Endothelial cell of umbilical vein (primary cell): Measurements from ENCODE around the gene TPPP2. TPM values are rescaled to one million over a fixed set of nuclear protein-coding genes. Genes with fewer than 3 reads are reported as not detected.

ENCODE experiments used
- BruUV-seq: library from RNA; stranded (reverse); fragments of 400-500 nt; replicated peaks from 2 replicates; lab custom pipeline; 2021; lab: Mats Ljungman, UMichigan
- CTCF ChIA-PET: fragments of 300-600, 350-600 bp; sonication (Branson Sonifier 250); formaldehyde crosslinking; loops from one replicate; lab custom pipeline; 2021; ENCODE audit warnings: antibody characterized with exemption, inconsistent platforms; lab: Charles Lee
- POLR2A ChIA-PET: fragments of 300-600, 350-600 bp; sonication (Branson Sonifier 250); formaldehyde crosslinking; loops from one replicate; lab custom pipeline; 2021; ENCODE audit warnings: antibody characterized with exemption, inconsistent platforms; lab: Charles Lee
- DNase-seq: peaks from one replicate; pipeline ENCODE4 v3.0.0-alpha.2; 2011; ENCODE audit warnings: low read depth, low spot score
- FAIRE-seq: peaks from 2 replicates; lab custom pipeline; 2011; peaks lifted over from hg19 to GRCh38; lab: Jason Lieb, UNC
- H2AFZ ChIP-seq: 2 replicates; pipeline ENCODE4 v1.6.0; 2012; ENCODE audit warnings: low read depth, low read length, control low read depth, inconsistent platforms
- H3K27ac ChIP-seq: 2 replicates; pipeline ENCODE4 v1.5.1; 2011; ENCODE audit warnings: low read depth, mild to moderate bottlenecking, control low read depth, low read length, moderate library complexity; ENCODE audit not compliant: insufficient read depth
- H3K27me3 ChIP-seq, 2 experiments: 2 replicates each; pipeline versions ENCODE4 v1.6.0 to v1.6.1; 2011; ENCODE audit warnings: low read length in 2 of 2, mixed read lengths in 1 of 2; ENCODE audit not compliant: control insufficient read depth in 2 of 2, insufficient read depth in 2 of 2
- H3K36me3 ChIP-seq, 2 experiments: 2 replicates in 1 of 2; 3 replicates in 1 of 2; pipeline ENCODE4 v1.5.1; 2011; ENCODE audit warnings: low read length in 2 of 2, mild to moderate bottlenecking in 1 of 2, moderate library complexity in 1 of 2; ENCODE audit not compliant: control insufficient read depth in 2 of 2, insufficient read depth in 2 of 2; ENCODE audit errors: extremely low read depth in 1 of 2
- H3K4me1 ChIP-seq: 3 replicates; pipeline ENCODE4 v1.5.1; 2011; ENCODE audit warnings: mild to moderate bottlenecking, low read length; ENCODE audit not compliant: control insufficient read depth, insufficient read depth; ENCODE audit errors: extremely low read depth
- H3K4me2 ChIP-seq: 2 replicates; pipeline ENCODE4 v1.6.1; 2011; ENCODE audit warnings: low read length, control low read depth, mixed read lengths; ENCODE audit not compliant: insufficient read depth
- H3K4me3 ChIP-seq, 3 experiments: fragments of 200-600 bp in 1 of 3; sonication (generic), shearing (Covaris generic) in 1 of 3; replicated peaks in 1 of 3; 2 replicates each; pipeline ENCODE4 v1.5.1; 2011 to 2016; ENCODE audit warnings: control low read depth in 3 of 3, low read length in 3 of 3, mild to moderate bottlenecking in 2 of 3, inconsistent platforms in 1 of 3, low read depth in 1 of 3, moderate library complexity in 1 of 3; ENCODE audit not compliant: insufficient read depth in 1 of 3
- H3K79me2 ChIP-seq: 2 replicates; pipeline ENCODE4 v1.6.0; 2012; ENCODE audit warnings: low read length, inconsistent platforms; ENCODE audit not compliant: control insufficient read depth, insufficient read depth
- H3K9ac ChIP-seq: replicated peaks from 2 replicates; pipeline ENCODE3; 2011; ENCODE audit warnings: low read length, control low read depth; ENCODE audit not compliant: insufficient read depth; ENCODE audit errors: extremely low read depth
- H3K9me1 ChIP-seq: replicated peaks from 3 replicates; pipeline ENCODE4 v1.6.0; 2011; ENCODE audit warnings: mild to moderate bottlenecking, low read length; ENCODE audit not compliant: control insufficient read depth, insufficient read depth; ENCODE audit errors: extremely low read depth
- H3K9me3 ChIP-seq: replicated peaks from 2 replicates; pipeline ENCODE4 v1.5.1; 2012; ENCODE audit warnings: low read length, inconsistent platforms; ENCODE audit not compliant: control insufficient read depth, insufficient read depth
- H4K20me1 ChIP-seq: replicated peaks from 2 replicates; pipeline ENCODE3; 2011; ENCODE audit warnings: mild to moderate bottlenecking, low read length; ENCODE audit not compliant: control insufficient read depth, insufficient read depth; ENCODE audit errors: extremely low read depth
- CTCF ChIP-seq, 2 donors: IDR thresholded peaks; 1 replicate in 1 of 2; 2 replicates in 1 of 2; pipeline ENCODE4 v1.5.1; 2011; ENCODE audit warnings: low read length in 2 of 2, mild to moderate bottlenecking in 2 of 2, moderate library complexity in 2 of 2, control low read depth in 1 of 2, inconsistent platforms in 1 of 2, low read depth in 1 of 2; ENCODE audit not compliant: insufficient read depth in 1 of 2; ENCODE audit errors: extremely low read depth in 1 of 2
- JUN ChIP-seq: IDR thresholded peaks from 2 replicates; pipeline ENCODE4 v1.6.1; 2011; ENCODE audit warnings: borderline replicate concordance, low read depth; ENCODE audit not compliant: insufficient read length, insufficient read depth
- MAX ChIP-seq: IDR thresholded peaks from 2 replicates; pipeline ENCODE4 v1.6.1; 2011; ENCODE audit not compliant: insufficient read depth, insufficient read length
- MYC ChIP-seq: IDR thresholded peaks from one replicate; pipeline ENCODE4 v1.6.1; 2011; ENCODE audit warnings: mild to moderate bottlenecking, low read depth, low read length
- dilution Hi-C: fragments of 300-500 bp; cut with MboI; formaldehyde crosslinking; loops from one replicate; pipeline ENCODE4 v1.15.0; 2019; ENCODE audit warnings: low sequenced_read_pairs; ENCODE audit not compliant: extremely low pct_ligation_motif_present
- intact Hi-C: fragments of 100-400 bp; cut with micrococcal nuclease; formaldehyde crosslinking; loops from one replicate; pipeline ENCODE4 v1.10.0; 2022
- polyA plus RNA-seq, 4 experiments: library from polyadenylated mRNA; depleted of rRNA in 3 of 4; stranded (reverse) in 3 of 4; unstranded in 1 of 4; fragments of >200 nt; gene quantifications; 2 replicates each; pipeline versions ENCODE4 v1.2.1 to v1.2.3, GENCODE V29; 2011 to 2012; ENCODE audit warnings: missing spikeins in 1 of 4
- total RNA-seq: library from RNA; stranded (reverse); gene quantifications from 2 replicates; pipeline ENCODE4 v1.2.3, GENCODE V29; 2021

TPPP2 gene
- total and polyA plus RNA-seq, 2 donors (not counting 3 experiments of a cell fraction or from before 2014, with no cell fraction given), result not detected

DNA sequence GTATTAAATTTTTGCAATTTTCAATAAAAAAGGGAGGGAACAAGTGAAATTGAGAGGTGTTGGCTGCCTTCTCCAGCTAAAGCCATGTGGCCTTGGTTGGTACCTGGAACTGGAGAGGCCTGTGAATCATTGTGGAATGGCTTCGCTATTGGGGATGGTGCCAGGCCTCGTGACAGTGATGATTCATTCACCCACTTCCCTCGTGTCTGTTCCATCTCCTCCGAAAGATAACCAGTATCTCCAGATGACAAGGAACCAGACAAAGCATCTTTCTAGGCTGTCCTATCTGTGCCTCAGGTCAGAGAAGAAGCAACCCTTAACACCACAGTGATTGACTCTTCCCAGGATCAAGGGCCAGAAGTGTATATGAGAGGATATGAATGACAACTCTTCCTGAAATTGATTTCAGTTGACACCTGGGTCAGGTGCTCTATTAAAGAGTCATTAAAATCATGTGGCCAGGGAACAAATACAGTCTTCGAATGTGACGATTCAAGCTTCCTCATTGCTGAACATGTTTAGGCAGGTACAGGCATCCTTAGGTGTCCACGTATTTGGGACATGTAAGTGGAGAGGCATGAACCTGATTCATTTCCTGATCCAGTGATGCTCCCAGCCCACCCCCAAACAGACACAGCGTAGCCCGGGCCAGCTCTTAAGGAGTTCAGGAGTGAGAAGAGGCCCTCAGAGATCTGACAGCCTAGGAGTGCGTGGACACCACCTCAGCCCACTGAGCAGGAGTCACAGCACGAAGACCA is 11.8 kb downstream of the TPPP2 start, which contains the start of gene RNASE7:
Gene RNASE7 (plus strand): TSS at position 687 of the 758 bp plus-strand sequence. CDS start 631 bp downstream, outside the sequence.
- H2AFZ ChIP-seq, result no peak within 1 kb of the TSS
- no peaks in the 10 kb centered on the region for H4K20me1 ChIP-seq
- no peak within 1 kb of the TSS for H3K27ac ChIP-seq
- no peaks in the 10 kb centered on the region for H3K9me1 ChIP-seq
- ChIA-PET CTCF (interaction anchor here (1.3 to 7.0 kb wide), 4 partner anchors 27 to 183 kb away, joined by 3 to 214 read pairs (median 14); no protein-coding TSS in a partner anchor), POLR2A (no interaction called here)
- no peak within 1 kb of the TSS for H3K4me3 ChIP-seq
- FAIRE-seq (no peak), DNase-seq (no peak)
- no peak within 1 kb of the TSS for H3K9ac ChIP-seq
- dilution Hi-C loops, result no loop called here
- no TSS peak for BruUV-seq
- peaks cover 8 to 15% of the 10 kb centered on the region in 2 experiments for H3K27me3 ChIP-seq
- no peaks in the 10 kb centered on the region for H3K79me2 ChIP-seq
- no peaks in the 10 kb centered on the region for H3K36me3 ChIP-seq
- H3K9me3 ChIP-seq, result no peaks in the 10 kb centered on the region
- peaks cover 4% of the 10 kb centered on the region for H3K4me1 ChIP-seq
- H3K4me2 ChIP-seq, result no peak within 1 kb of the TSS
- intact Hi-C loops, result loop anchor here (2.0 kb wide), 1 partner anchor 185 kb away; no protein-coding TSS in a partner anchor
- no peak for TF ChIP-seq MAX
- no peak for TF ChIP-seq JUN
- TF ChIP-seq MYC, result no peak

GRCh38 chr14:21042918-21043317 is 12.9 kb downstream of the TPPP2 start:
- intact Hi-C loops, result no loop called here
- CTCF ChIA-PET, result interaction anchor here (1.3 to 7.0 kb wide), 2 partner anchors 28 to 54 kb away, joined by 3 to 214 read pairs; no protein-coding TSS in a partner anchor

More at GRCh38 chr14:21042918-21043317, 12.9 kb downstream of the TPPP2 start:
- FAIRE-seq (no peak), DNase-seq (no peak)
- no peaks in the 10 kb centered on the region for H3K79me2 ChIP-seq
- no peaks in the 10 kb centered on the region for H3K9me1 ChIP-seq
- dilution Hi-C loops, result no loop called here
- H3K27ac ChIP-seq, result no peak overlapping the region
- no peak overlapping the region for H3K4me3 ChIP-seq
- no peak overlapping the region for H3K9ac ChIP-seq
- POLR2A ChIA-PET, result no interaction called here
- peaks cover 11 to 12% of the 10 kb centered on the region in 2 experiments for H3K27me3 ChIP-seq
- no peak overlapping the region for H2AFZ ChIP-seq
- H3K36me3 ChIP-seq, result no peaks in the 10 kb centered on the region
- no peaks in the 10 kb centered on the region for H4K20me1 ChIP-seq
- H3K4me2 ChIP-seq, result no peak overlapping the region
- no TSS peak for BruUV-seq
- H3K4me1 ChIP-seq, result peaks cover 4% of the 10 kb centered on the region
- TF ChIP-seq MYC (no peak), CTCF (IDR thresholded peaks at IDR 0.05; ENCODE audit: extremely low read depth in 1 of 2, insufficient read depth in 1 of 2, low read depth in 1 of 2, low read length in 2 of 2) (no peak), MAX (no peak)
- no peaks in the 10 kb centered on the region for H3K9me3 ChIP-seq
